GM18867 (cell line): ENCODE data around the gene C22orf15.

Experiments
- ATAC-seq: cut with Tn5 transposase; IDR thresholded peaks from one replicate; pipeline ENCODE4 v1.9.1; 2021; ENCODE audit warnings: mild to moderate bottlenecking, moderate library complexity; ENCODE audit not compliant: unreplicated experiment

C22orf15 gene

GRCh38 chr22:23786752-23787599 is 24.2 kb downstream of the C22orf15 start, which contains the start of gene SMARCB1:
Gene SMARCB1 (plus strand): TSS chr22:23786966. CDS start chr22:23787170, 204 bp downstream.
- peak; percentile 70 for ATAC-seq

DNA sequence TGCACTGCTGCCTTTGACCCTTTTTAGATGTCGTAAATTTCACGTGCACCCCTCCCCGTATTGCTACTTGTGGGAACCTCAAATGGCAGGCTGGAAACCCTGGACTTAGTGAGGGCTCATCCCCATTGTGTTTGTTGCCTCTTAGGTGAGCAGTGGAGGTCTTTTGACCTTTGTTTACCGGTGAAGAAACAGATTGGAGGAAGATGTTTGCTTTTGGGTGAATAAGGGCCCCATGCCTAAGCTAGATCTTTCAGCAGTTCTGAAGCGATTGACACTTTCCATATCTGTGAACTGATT is 24.8 kb downstream of the C22orf15 start:
- ATAC-seq, result no peak

- ATAC-seq, result no peak
Observed at GRCh38 chr22:23787910-23788309, 25.1 kb downstream of the C22orf15 start.

DNA sequence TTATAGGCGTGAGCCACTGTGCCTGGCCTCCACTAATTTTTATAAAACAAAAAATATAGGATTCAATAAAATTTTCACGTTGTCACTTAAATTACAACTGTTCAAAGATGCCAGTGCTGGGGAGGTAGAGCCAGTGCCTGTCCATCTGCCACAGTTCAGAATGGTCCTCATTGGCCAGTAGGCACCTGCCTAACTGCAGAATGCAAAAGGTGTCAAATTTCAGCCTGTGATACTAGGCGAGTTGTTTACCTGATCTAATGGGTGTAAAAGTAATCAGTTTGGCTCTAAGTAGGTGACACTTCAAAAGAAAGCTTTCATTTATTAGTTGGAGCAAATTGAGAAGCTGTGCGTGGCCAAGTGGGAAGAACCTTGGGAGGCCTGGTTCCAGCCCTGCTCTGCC is 26.3 kb downstream of the C22orf15 start:
- no peak for ATAC-seq

- no peak for ATAC-seq
Observed at GRCh38 chr22:23789638-23790037, 26.8 kb downstream of the C22orf15 start.

GRCh38 chr22:23790819-23791737 is 28.3 kb downstream of the C22orf15 start:
- no peak for ATAC-seq

GRCh38 chr22:23791738-23792645 is 29.2 kb downstream of the C22orf15 start:
- ATAC-seq, result no peak

DNA sequence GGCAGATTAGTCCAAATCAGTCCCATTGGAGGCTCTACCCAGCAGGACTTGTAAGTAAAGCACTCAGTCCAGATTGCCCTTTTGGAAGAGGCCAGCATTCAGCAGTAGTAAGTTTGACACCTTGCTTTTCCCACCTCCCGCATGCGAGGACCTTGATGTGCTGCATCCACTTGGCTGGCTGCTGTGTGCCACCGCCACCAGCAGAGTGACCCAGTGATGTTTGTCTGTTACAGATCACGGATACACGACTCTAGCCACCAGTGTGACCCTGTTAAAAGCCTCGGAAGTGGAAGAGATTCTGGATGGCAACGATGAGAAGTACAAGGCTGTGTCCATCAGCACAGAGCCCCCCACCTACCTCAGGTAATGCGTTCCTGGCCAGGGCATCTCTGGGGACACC is 30.5 kb downstream of the C22orf15 start:
- no peak for ATAC-seq

DNA sequence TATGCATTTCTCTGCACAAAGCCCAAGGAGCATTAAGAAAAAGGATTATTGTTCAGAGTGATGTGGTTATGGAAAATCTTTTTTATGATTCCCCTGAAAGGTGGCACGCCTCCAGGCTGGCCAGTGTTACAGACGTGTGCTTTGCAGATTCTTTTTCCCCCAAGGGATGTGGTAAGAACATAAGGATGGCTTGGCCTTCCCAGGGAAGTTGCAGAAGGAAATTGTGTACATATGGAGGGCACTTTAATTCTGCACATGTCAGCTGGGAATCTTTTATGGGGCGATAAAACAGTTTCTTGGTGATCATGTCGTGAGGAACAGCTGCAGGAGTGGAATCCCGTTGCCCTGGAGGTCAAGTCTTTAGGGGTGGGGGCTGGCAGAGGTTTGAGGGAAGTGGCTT is 33.7 kb downstream of the C22orf15 start:
- no peak for ATAC-seq

DNA sequence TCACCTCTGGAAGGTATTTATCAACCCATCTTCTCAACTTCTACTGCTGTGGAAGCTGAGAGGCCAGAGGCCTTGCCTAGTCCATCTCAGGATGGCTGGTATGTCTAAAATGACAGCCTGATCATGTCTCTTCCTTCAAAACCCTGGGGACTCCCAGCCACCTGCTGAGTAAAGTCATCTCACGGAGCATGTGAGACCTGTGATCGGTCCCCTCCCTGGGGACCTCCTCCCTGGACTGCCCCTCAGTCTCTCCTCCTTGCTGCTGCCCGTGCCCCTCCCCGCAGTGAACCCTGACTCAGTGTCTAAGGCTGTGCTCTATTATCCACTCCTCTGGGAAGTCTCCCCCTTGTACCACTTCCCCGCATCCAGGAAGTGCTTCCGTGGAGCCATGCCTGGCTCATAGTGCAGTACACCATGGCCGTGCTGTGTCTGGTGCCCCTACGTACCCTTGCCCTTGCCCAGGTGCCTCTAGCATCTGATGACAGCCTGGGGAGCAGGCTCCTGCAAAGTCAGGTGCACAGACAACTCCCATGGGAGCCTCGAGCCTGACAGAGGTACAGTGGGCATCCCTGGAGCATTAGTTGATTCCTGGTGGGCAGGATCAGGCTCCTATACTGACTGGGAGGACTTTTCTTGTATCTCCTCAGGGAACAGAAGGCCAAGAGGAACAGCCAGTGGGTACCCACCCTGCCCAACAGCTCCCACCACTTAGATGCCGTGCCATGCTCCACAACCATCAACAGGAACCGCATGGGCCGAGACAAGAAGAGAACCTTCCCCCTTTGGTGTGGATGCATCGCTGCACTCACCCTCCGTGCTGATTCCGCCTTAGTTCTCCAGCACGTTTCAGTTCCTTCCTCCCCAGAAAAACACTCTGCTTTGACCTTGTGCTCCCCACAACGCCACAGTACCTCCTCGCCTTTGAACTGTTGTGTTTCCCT is 37.8 kb downstream of the C22orf15 start:
- peak; percentile 32 for ATAC-seq

GRCh38 chr22:23801238-23801821 is 38.5 kb downstream of the C22orf15 start:
- peak; percentile 16 for ATAC-seq

GRCh38 chr22:23801886-23802377 is 39.1 kb downstream of the C22orf15 start:
- ATAC-seq, result no peak

DNA sequence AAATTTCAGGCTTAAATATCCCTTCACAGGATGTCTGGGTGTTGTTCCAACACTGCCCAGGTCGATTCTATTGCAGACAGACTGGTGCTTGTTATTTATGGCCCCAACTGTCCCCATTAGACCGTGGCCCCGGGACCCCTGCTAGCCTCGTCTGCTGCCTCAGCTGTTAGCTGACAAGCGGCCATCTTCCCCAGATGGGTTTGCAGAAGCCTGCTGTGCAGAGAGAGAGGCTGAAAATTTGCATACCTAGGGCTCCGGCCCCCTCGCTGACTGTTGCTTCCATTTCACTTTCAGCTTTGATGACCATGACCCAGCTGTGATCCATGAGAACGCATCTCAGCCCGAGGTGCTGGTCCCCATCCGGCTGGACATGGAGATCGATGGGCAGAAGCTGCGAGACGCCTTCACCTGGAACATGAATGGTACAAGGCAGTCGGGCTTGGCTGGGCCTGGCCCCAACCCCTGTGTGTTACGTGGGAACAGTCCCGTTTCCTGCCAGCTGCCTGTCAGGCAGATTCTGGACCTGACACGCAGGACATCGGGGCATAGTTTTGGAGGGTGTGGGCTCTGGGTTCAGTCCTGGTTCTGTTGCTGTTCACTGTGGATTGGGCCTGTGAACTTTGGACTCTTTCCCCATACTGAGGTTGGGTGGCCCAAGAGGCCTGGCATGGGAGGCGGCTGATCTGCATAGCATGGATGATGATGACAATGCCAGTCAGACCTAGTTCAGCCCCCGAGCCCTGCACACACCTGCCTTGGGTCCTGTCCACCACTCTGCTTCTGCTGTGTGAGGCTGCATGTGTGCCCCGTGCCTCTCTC is 40.4 kb downstream of the C22orf15 start:
- no peak for ATAC-seq

GRCh38 chr22:23804781-23805291 is 42.0 kb downstream of the C22orf15 start:
- no peak for ATAC-seq

- no peak for ATAC-seq
Observed at GRCh38 chr22:23806837-23807236, 44.0 kb downstream of the C22orf15 start.

GRCh38 chr22:23812378-23812777 is 49.6 kb downstream of the C22orf15 start:
- no peak for ATAC-seq
